ENCODE data around the gene UNCX. TPM values are rescaled to one million over a fixed set of nuclear protein-coding genes. Genes with fewer than 3 reads are reported as not detected.

The UNCX gene
- not detected in 2 replicates for total RNA-seq (2012; rRNA removed)
- not detected in 2 replicates for polyA plus RNA-seq (2012; rRNA removed)
- not detected in 2 replicates for polyA plus RNA-seq (2012; cell fraction: cytosol; rRNA removed)
- not detected in 2 replicates for polyA plus RNA-seq (2012; cell fraction: nucleus; rRNA removed; ENCODE audit: low replicate concordance)
- Bru-seq, nascent RNA, result not detected
- not detected for BruChase-seq, experiment 1, labeled RNA remaining after a 6-hour chase
- BruChase-seq, experiment 2, labeled RNA remaining after a 2-hour chase, result not detected
- long read RNA-seq, result 0 reads

GRCh38 chr7:1232623-1233332 lies at the start of gene UNCX:
TSS of gene UNCX (plus strand) at chr7:1232872. CDS start at chr7:1233018, 146 bp downstream.
- H3K9me3 ChIP-seq (ENCODE audit: control insufficient read depth, insufficient read depth, low read length), result peaks cover 26% of the 10 kb centered on the region
- BruUV-seq (replicated peaks), result no TSS peak

More at GRCh38 chr7:1232623-1233332, at the start of gene UNCX:
- DNase-seq (no peak), ATAC-seq (ENCODE audit: low read depth) (no peak)
- Histone ChIP-seq H3K4me2 (ENCODE audit: low read depth, low read length) (no peak within 1 kb of the TSS), H4K20me1 (ENCODE audit: insufficient read depth, low read length) (peaks cover 22% of the 10 kb centered on the region; the same call in 1 of the 2 replicates), H3K56ac (ENCODE audit: extremely low read depth, insufficient read depth, low read length) (no peak within 1 kb of the TSS), H2AK9ac (replicated peaks; ENCODE audit: low read depth, low read length, poor library complexity) (no peak within 1 kb of the TSS), H4K8ac (ENCODE audit: low read depth in 2 of 2, low read length in 2 of 2) (no peak within 1 kb of the TSS), H2BK120ac (ENCODE audit: low read depth, low read length) (no peak within 1 kb of the TSS), H3K4me1 (ENCODE audit: control insufficient read depth, insufficient read depth, low read length) (no peaks in the 10 kb centered on the region), H3K4me3 (ENCODE audit: insufficient read depth, low read depth, low read length) (no peak within 1 kb of the TSS), H3K4ac (ENCODE audit: low read depth, low read length) (no peak within 1 kb of the TSS), H3K79me1 (ENCODE audit: low read depth in 1 of 2, low read length in 2 of 2) (no peaks in the 10 kb centered on the region), H2BK5ac (ENCODE audit: low read depth, low read length, poor library complexity, severe bottlenecking) (no peak within 1 kb of the TSS), H3K27me3 (ENCODE audit: control insufficient read depth, insufficient read depth, low read length) (peaks cover 88% of the 10 kb centered on the region), H3K23ac (ENCODE audit: low read depth, low read length) (no peak within 1 kb of the TSS), H2AFZ (replicated peaks; ENCODE audit: low read length, poor library complexity) (peak within 1 kb of the TSS; percentile 51), H2BK20ac (ENCODE audit: low read depth, low read length) (no peak within 1 kb of the TSS), H4K91ac (ENCODE audit: insufficient read depth, low read depth, low read length) (no peak within 1 kb of the TSS), H3K27ac (ENCODE audit: insufficient read depth, low read length) (no peak within 1 kb of the TSS), H3K9me1 (ENCODE audit: insufficient read depth, low read length) (no peaks in the 10 kb centered on the region), H3K18ac (ENCODE audit: low read depth, low read length) (no peak within 1 kb of the TSS), H2AK5ac (ENCODE audit: low read depth, low read length) (no peak within 1 kb of the TSS), H3K14ac (replicated peaks; ENCODE audit: low read depth, low read length) (no peak within 1 kb of the TSS), H3K9ac (ENCODE audit: low read depth, low read length) (no peak within 1 kb of the TSS), H3K36me3 (ENCODE audit: control insufficient read depth, insufficient read depth, low read length) (no peaks in the 10 kb centered on the region), H2BK15ac (ENCODE audit: low read depth, low read length) (no peak within 1 kb of the TSS), H4K5ac (ENCODE audit: low read depth, low read length) (no peak within 1 kb of the TSS)
- CTCF ChIA-PET, result no interaction called here
- POLR2A ChIA-PET (ENCODE audit: unreplicated experiment), result no interaction called here
- in situ Hi-C loops (cut with MboI; ENCODE audit: low sequenced_read_pairs), result no loop called here
- TF ChIP-seq RFX5 (IDR thresholded peaks at IDR 0.05; ENCODE audit: low read depth, low read length), result no peak
- TF ChIP-seq RCOR1 (IDR thresholded peaks at IDR 0.05; ENCODE audit: insufficient replicate concordance, low read length), result no peak
- TF ChIP-seq CHD1 (IDR thresholded peaks at IDR 0.05; ENCODE audit: low read depth, low read length), result no peak
- TF ChIP-seq NFE2L2 (IDR thresholded peaks at IDR 0.05; ENCODE audit: low read depth, low read length), result no peak
- no peak for TF ChIP-seq BHLHE40 (IDR thresholded peaks at IDR 0.05; ENCODE audit: low read depth, low read length)
- TF ChIP-seq SMC3 (IDR thresholded peaks at IDR 0.05; ENCODE audit: low read depth, low read length), result no peak
- no peak for TF ChIP-seq MAFK (IDR thresholded peaks at IDR 0.05; ENCODE audit: low read depth, low read length)
- TF ChIP-seq ELK1 (IDR thresholded peaks at IDR 0.05; ENCODE audit: borderline replicate concordance, low read depth, low read length), result no peak
- TF ChIP-seq MAZ (IDR thresholded peaks at IDR 0.05; ENCODE audit: borderline replicate concordance, low read depth, low read length), result no peak
- TF ChIP-seq RAD21 (IDR thresholded peaks at IDR 0.05; ENCODE audit: low read length), result no peak
- intact Hi-C loops (cut with micrococcal nuclease), result no loop called here
- dilution Hi-C loops (cut with HindIII; ENCODE audit: low sequenced_read_pairs, unreplicated experiment), result no loop called here
- WGBS, 2 experiments (ENCODE audit: extremely low coverage in 2 of 2, insufficient read length in 1 of 2), result 1% methylated on average over 14 of the region's 81 CpGs; no CpG with 5 or more reads in 1 of the 2 experiments

Data from IMR-90 (cell line).